ENCODE data around the gene CSMD2.

DNA sequence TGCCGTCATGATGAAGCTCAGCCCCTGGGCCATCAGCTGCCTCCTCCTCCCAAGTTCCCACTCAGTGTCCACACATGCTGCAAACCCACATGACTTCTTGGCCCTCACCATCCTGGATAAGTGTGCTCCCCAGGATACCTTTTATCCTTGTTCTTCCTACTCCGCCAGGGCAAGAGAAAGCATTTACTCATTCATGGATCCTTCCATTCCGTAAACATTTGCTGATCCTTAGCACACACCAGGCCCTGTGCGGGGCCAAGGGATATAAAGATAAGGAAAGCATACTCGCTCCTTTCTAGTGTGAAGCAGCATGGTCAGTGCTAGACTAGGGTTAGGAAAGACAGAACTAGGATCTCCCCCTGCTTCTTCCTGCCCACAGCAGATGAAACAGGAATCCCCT, 423.3 kb downstream of the CSMD2 start:
- TF ChIP-seq, protein P1, sequence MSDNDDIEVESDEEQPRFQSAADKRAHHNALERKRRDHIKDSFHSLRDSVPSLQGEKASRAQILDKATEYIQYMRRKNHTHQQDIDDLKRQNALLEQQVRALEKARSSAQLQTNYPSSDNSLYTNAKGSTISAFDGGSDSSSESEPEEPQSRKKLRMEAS (IDR thresholded peaks at IDR 0.05) = no peak
- no peak for TF ChIP-seq EP300 (IDR thresholded peaks at IDR 0.05; ENCODE audit: borderline replicate concordance)
- TF ChIP-seq CEBPB (IDR thresholded peaks at IDR 0.05) = no peak
- TF ChIP-seq FOXM1 (IDR thresholded peaks at IDR 0.05; ENCODE audit: borderline replicate concordance, low read depth) = no peak
- no peak for TF ChIP-seq TEAD4 (IDR thresholded peaks at IDR 0.05)
- TF ChIP-seq ZBTB7A (IDR thresholded peaks at IDR 0.05; ENCODE audit: low read depth) = no peak
- no peak for TF ChIP-seq TCF12 (IDR thresholded peaks at IDR 0.05; ENCODE audit: low read depth)
- TF ChIP-seq, protein P2, sequence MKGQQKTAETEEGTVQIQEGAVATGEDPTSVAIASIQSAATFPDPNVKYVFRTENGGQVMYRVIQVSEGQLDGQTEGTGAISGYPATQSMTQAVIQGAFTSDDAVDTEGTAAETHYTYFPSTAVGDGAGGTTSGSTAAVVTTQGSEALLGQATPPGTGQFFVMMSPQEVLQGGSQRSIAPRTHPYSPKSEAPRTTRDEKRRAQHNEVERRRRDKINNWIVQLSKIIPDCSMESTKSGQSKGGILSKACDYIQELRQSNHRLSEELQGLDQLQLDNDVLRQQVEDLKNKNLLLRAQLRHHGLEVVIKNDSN (IDR thresholded peaks at IDR 0.05) = no peak
- TF ChIP-seq YY1 (IDR thresholded peaks at IDR 0.05; ENCODE audit: low read depth) = no peak
- no peak for TF ChIP-seq EGR1 (IDR thresholded peaks at IDR 0.05)
- TF ChIP-seq CREB1 (IDR thresholded peaks at IDR 0.05; ENCODE audit: low read depth) = no peak
- TF ChIP-seq, protein P3, sequence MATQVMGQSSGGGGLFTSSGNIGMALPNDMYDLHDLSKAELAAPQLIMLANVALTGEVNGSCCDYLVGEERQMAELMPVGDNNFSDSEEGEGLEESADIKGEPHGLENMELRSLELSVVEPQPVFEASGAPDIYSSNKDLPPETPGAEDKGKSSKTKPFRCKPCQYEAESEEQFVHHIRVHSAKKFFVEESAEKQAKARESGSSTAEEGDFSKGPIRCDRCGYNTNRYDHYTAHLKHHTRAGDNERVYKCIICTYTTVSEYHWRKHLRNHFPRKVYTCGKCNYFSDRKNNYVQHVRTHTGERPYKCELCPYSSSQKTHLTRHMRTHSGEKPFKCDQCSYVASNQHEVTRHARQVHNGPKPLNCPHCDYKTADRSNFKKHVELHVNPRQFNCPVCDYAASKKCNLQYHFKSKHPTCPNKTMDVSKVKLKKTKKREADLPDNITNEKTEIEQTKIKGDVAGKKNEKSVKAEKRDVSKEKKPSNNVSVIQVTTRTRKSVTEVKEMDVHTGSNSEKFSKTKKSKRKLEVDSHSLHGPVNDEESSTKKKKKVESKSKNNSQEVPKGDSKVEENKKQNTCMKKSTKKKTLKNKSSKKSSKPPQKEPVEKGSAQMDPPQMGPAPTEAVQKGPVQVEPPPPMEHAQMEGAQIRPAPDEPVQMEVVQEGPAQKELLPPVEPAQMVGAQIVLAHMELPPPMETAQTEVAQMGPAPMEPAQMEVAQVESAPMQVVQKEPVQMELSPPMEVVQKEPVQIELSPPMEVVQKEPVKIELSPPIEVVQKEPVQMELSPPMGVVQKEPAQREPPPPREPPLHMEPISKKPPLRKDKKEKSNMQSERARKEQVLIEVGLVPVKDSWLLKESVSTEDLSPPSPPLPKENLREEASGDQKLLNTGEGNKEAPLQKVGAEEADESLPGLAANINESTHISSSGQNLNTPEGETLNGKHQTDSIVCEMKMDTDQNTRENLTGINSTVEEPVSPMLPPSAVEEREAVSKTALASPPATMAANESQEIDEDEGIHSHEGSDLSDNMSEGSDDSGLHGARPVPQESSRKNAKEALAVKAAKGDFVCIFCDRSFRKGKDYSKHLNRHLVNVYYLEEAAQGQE (IDR thresholded peaks at IDR 0.05; ENCODE audit: low read depth) = no peak
- TF ChIP-seq RAD21 (IDR thresholded peaks at IDR 0.05; ENCODE audit: low read depth) = no peak
- no peak for TF ChIP-seq TAF1 (IDR thresholded peaks at IDR 0.05; ENCODE audit: low read depth)
